Adrenal gland (tissue), 5 donors: ENCODE results near the gene XPC.

Experiments used
- POLR2A ChIP-seq, 2 donors: fragments of 450-650 bp; IDR thresholded peaks; one replicate each; pipeline ENCODE4 v1.6.1; 2017; ENCODE audit warnings: antibody characterized with exemption in 2 of 2, mild to moderate bottlenecking in 2 of 2, moderate library complexity in 1 of 2
- TF ChIP-seq, protein P1 (sequence below), 6 experiments: fragments of 450-650 bp in 4 of 6; fragments of 200-600 bp in 2 of 6; sonication (generic) in 1 of 6; IDR thresholded peaks; 1 replicate in 5 of 6; 2 replicates in 1 of 6; pipeline versions ENCODE4 v1.5.1 to v1.8.0; 2016 to 2021; ENCODE audit warnings: antibody characterized with exemption in 6 of 6, mild to moderate bottlenecking in 2 of 6, moderate library complexity in 1 of 6
- donor health status: DM: no; HTN: no; CAD: no.

- TF ChIP-seq POLR2A (IDR thresholded peaks at IDR 0.05), result no peak
- TF ChIP-seq, protein P1, sequence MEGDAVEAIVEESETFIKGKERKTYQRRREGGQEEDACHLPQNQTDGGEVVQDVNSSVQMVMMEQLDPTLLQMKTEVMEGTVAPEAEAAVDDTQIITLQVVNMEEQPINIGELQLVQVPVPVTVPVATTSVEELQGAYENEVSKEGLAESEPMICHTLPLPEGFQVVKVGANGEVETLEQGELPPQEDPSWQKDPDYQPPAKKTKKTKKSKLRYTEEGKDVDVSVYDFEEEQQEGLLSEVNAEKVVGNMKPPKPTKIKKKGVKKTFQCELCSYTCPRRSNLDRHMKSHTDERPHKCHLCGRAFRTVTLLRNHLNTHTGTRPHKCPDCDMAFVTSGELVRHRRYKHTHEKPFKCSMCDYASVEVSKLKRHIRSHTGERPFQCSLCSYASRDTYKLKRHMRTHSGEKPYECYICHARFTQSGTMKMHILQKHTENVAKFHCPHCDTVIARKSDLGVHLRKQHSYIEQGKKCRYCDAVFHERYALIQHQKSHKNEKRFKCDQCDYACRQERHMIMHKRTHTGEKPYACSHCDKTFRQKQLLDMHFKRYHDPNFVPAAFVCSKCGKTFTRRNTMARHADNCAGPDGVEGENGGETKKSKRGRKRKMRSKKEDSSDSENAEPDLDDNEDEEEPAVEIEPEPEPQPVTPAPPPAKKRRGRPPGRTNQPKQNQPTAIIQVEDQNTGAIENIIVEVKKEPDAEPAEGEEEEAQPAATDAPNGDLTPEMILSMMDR (IDR thresholded peaks at IDR 0.05), result no peak
Measured at GRCh38 chr3:14141144-14141543, 37.3 kb downstream of the XPC start.
